Muscle of leg (tissue), 16 donors: ENCODE measurements around the gene MARCKSL1. TPM values are rescaled to one million over a fixed set of nuclear protein-coding genes. Genes with fewer than 3 reads are reported as not detected.

Experiments used
- DNase-seq: peaks from one replicate; pipeline ENCODE4 v3.0.0; 2013
- H3K27ac ChIP-seq: one replicate; pipeline ENCODE4 v1.5.1; 2013; ENCODE audit warnings: mild to moderate bottlenecking, low read length, control low read depth
- H3K27me3 ChIP-seq: one replicate; pipeline ENCODE4 v1.6.1; 2013; ENCODE audit warnings: low read length; ENCODE audit not compliant: control insufficient read depth, insufficient read depth
- H3K36me3 ChIP-seq: one replicate; pipeline ENCODE4 v1.6.1; 2013; ENCODE audit warnings: low read length; ENCODE audit not compliant: control insufficient read depth, insufficient read depth
- H3K4me1 ChIP-seq: one replicate; pipeline ENCODE4 v1.6.1; 2013; ENCODE audit warnings: low read length; ENCODE audit not compliant: control insufficient read depth, insufficient read depth
- H3K4me3 ChIP-seq: one replicate; pipeline ENCODE4 v1.5.1; 2013; ENCODE audit warnings: low read length, control low read depth
- H3K9me3 ChIP-seq: replicated peaks from 2 replicates; pipeline ENCODE4 v1.6.1; 2013; ENCODE audit warnings: low read depth, low read length; ENCODE audit not compliant: control insufficient read depth
- WGBS: methylation state at CpG from one replicate; pipeline ENCODE4 v1.1.5; 2013; ENCODE audit warnings: missing lambda C conversion rate; ENCODE audit not compliant: insufficient coverage; 5-methylcytosine and 5-hydroxymethylcytosine counted together
- long read RNA-seq, 11 donors: transcript quantifications; one replicate each; lab custom pipeline, GENCODE V29; 2026
- polyA plus RNA-seq, 8 donors: library from polyadenylated mRNA; unstranded; fragments of 120-200 nt; gene quantifications; one replicate each; pipeline versions ENCODE4 v1.2.1 to v1.2.3, GENCODE V29; 2013; ENCODE audit warnings: inconsistent platforms in 1 of 8, low replicate concordance in 1 of 8; ENCODE audit not compliant: insufficient read length in 8 of 8, insufficient read depth in 1 of 8
- total RNA-seq: library from RNA; stranded (reverse); fragments of 120-200 nt; gene quantifications from one replicate; pipeline ENCODE4 v1.2.4, GENCODE V29; 2013

MARCKSL1 gene
- total RNA-seq: 50.1 TPM
- polyA plus RNA-seq: 100 to 1,000 TPM; 147 to 210 (median 175) TPM
- long read RNA-seq, donor 1, transcript MARCKSL1-201 (2 exons, 1,699 nt): major isoform, 47 of 47 reads
- long read RNA-seq, donor 1, partial matches to known transcripts: 0 of 47 reads
- long read RNA-seq, donor 1, other reads (novel, unspliced or antisense): 0 of 47 reads
- long read RNA-seq, donor 2, transcript MARCKSL1-201 (2 exons, 1,699 nt): major isoform, 16 of 16 reads
- long read RNA-seq, donor 2, partial matches to known transcripts: 0 of 16 reads
- long read RNA-seq, donor 2, other reads (novel, unspliced or antisense): 0 of 16 reads
- long read RNA-seq, donor 3, transcript MARCKSL1-201 (2 exons, 1,699 nt): major isoform, 113 of 113 reads
- long read RNA-seq, donor 3, partial matches to known transcripts: 0 of 113 reads
- long read RNA-seq, donor 3, other reads (novel, unspliced or antisense): 0 of 113 reads
- long read RNA-seq, donor 4, transcript MARCKSL1-201 (2 exons, 1,699 nt): major isoform, 136 of 136 reads
- long read RNA-seq, donor 4, partial matches to known transcripts: 0 of 136 reads
- long read RNA-seq, donor 4, other reads (novel, unspliced or antisense): 0 of 136 reads
- long read RNA-seq, donor 5, transcript MARCKSL1-201 (2 exons, 1,699 nt): major isoform, 173 of 198 reads
- long read RNA-seq, donor 5, partial matches to known transcripts: 0 of 198 reads
- long read RNA-seq, donor 5, other reads (novel, unspliced or antisense): 25 of 198 reads
- long read RNA-seq, donor 6, transcript MARCKSL1-201 (2 exons, 1,699 nt): major isoform, 163 of 174 reads
- long read RNA-seq, donor 6, partial matches to known transcripts: 0 of 174 reads
- long read RNA-seq, donor 6, other reads (novel, unspliced or antisense): 11 of 174 reads
- long read RNA-seq, donor 7, transcript MARCKSL1-201 (2 exons, 1,699 nt): major isoform, 96 of 257 reads
- long read RNA-seq, donor 7, partial matches to known transcripts: 161 of 257 reads
- long read RNA-seq, donor 7, other reads (novel, unspliced or antisense): 0 of 257 reads
- long read RNA-seq, donor 8, transcript MARCKSL1-201 (2 exons, 1,699 nt): major isoform, 63 of 63 reads
- long read RNA-seq, donor 8, partial matches to known transcripts: 0 of 63 reads
- long read RNA-seq, donor 8, other reads (novel, unspliced or antisense): 0 of 63 reads
- long read RNA-seq, donor 9, transcript MARCKSL1-201 (2 exons, 1,699 nt): major isoform, 63 of 63 reads
- long read RNA-seq, donor 9, partial matches to known transcripts: 0 of 63 reads
- long read RNA-seq, donor 9, other reads (novel, unspliced or antisense): 0 of 63 reads
- long read RNA-seq, donor 10, transcript MARCKSL1-201 (2 exons, 1,699 nt): major isoform, 128 of 138 reads
- long read RNA-seq, donor 10, partial matches to known transcripts: 0 of 138 reads
- long read RNA-seq, donor 10, other reads (novel, unspliced or antisense): 10 of 138 reads
- long read RNA-seq, donor 11, transcript MARCKSL1-201 (2 exons, 1,699 nt): major isoform, 71 of 71 reads
- long read RNA-seq, donor 11, partial matches to known transcripts: 0 of 71 reads
- long read RNA-seq, donor 11, other reads (novel, unspliced or antisense): 0 of 71 reads

- peaks cover 30% of the 10 kb centered on the region for H3K36me3 ChIP-seq
- peaks cover 55% of the 10 kb centered on the region for H3K4me1 ChIP-seq
- H3K27ac ChIP-seq: peak within 1 kb of the TSS; percentile 47
- DNase-seq: peak; percentile 89
- peak within 1 kb of the TSS; percentile 72 for H3K4me3 ChIP-seq
- H3K9me3 ChIP-seq: no peaks in the 10 kb centered on the region
- under 1% methylated on average over 78 of the region's 95 CpGs for WGBS
- H3K27me3 ChIP-seq: no peaks in the 10 kb centered on the region
These were observed at the start of gene MARCKSL1 for GRCh38 chr1:32335790-32336590. Gene MARCKSL1, minus strand, starts transcription at chr1:32336233. Its CDS starts 200 bp downstream, at chr1:32336033.

GRCh38 chr1:32380057-32380456 is 44.0 kb upstream of the MARCKSL1 start:
- DNase-seq: no peak
- peaks cover 92% of the 10 kb centered on the region for H3K36me3 ChIP-seq
- H3K27me3 ChIP-seq: no peaks in the 10 kb centered on the region
- no peak overlapping the region for H3K27ac ChIP-seq
- no peaks in the 10 kb centered on the region for H3K9me3 ChIP-seq
- no peaks in the 10 kb centered on the region for H3K4me1 ChIP-seq
- 79% methylated on average over 7 of the region's 9 CpGs for WGBS
- no peak overlapping the region for H3K4me3 ChIP-seq

GRCh38 chr1:32377541-32378220 is 41.6 kb upstream of the MARCKSL1 start:
- Histone ChIP-seq H3K4me3 (no peak overlapping the region), H3K9me3 (no peaks in the 10 kb centered on the region), H3K27me3 (no peaks in the 10 kb centered on the region), H3K4me1 (no peaks in the 10 kb centered on the region), H3K36me3 (peaks cover 87% of the 10 kb centered on the region), H3K27ac (no peak overlapping the region)
- no peak for DNase-seq
- 90% methylated on average over 8 of the region's 12 CpGs for WGBS

- Histone ChIP-seq H3K27me3 (no peaks in the 10 kb centered on the region), H3K4me3 (no peak overlapping the region), H3K9me3 (no peaks in the 10 kb centered on the region), H3K36me3 (peaks cover 88% of the 10 kb centered on the region), H3K4me1 (no peaks in the 10 kb centered on the region), H3K27ac (no peak overlapping the region)
- DNase-seq: no peak
- WGBS: 100% methylated on average over 4 of the region's 11 CpGs
These were observed 40.2 kb upstream of the MARCKSL1 start for GRCh38 chr1:32376199-32376598.

GRCh38 chr1:32373996-32374592 is 38.1 kb upstream of the MARCKSL1 start:
- no peak overlapping the region for H3K4me3 ChIP-seq
- no peaks in the 10 kb centered on the region for H3K27me3 ChIP-seq
- H3K9me3 ChIP-seq: no peaks in the 10 kb centered on the region
- DNase-seq: no peak
- H3K4me1 ChIP-seq: no peaks in the 10 kb centered on the region
- H3K36me3 ChIP-seq: peaks cover 73% of the 10 kb centered on the region
- no peak overlapping the region for H3K27ac ChIP-seq
- WGBS: no CpG with 5 or more reads among the region's 1 CpG

- Histone ChIP-seq H3K27me3 (no peaks in the 10 kb centered on the region), H3K4me3 (no peak overlapping the region), H3K9me3 (no peaks in the 10 kb centered on the region), H3K27ac (no peak overlapping the region), H3K4me1 (no peaks in the 10 kb centered on the region), H3K36me3 (peaks cover 73% of the 10 kb centered on the region)
- 66% methylated on average over 2 of the region's 5 CpGs for WGBS
- no peak for DNase-seq
These were observed 36.2 kb upstream of the MARCKSL1 start for GRCh38 chr1:32372149-32372756.

- H3K36me3 ChIP-seq: peaks cover 79% of the 10 kb centered on the region
These were observed 32.0 kb upstream of the MARCKSL1 start for GRCh38 chr1:32367912-32368635.

More at GRCh38 chr1:32367912-32368635, 32.0 kb upstream of the MARCKSL1 start:
- Histone ChIP-seq H3K9me3 (no peaks in the 10 kb centered on the region), H3K27me3 (no peaks in the 10 kb centered on the region), H3K4me3 (no peak overlapping the region), H3K27ac (no peak overlapping the region), H3K4me1 (no peaks in the 10 kb centered on the region)
- WGBS: 82% methylated on average over 2 of the region's 7 CpGs
- DNase-seq: no peak
